Umbilical cord (tissue), 2 donors: ENCODE data around the gene IRF8. TPM values are rescaled to one million over a fixed set of nuclear protein-coding genes. Genes with fewer than 3 reads are reported as not detected.

Source experiments
- DNase-seq: peaks from one replicate; pipeline ENCODE4 v3.0.0-alpha.2; 2015; ENCODE audit warnings: low spot score
- total RNA-seq: library from RNA; depleted of rRNA; stranded (reverse); fragments of >200 nt; gene quantifications from one replicate; pipeline ENCODE4 v1.2.3, GENCODE V29; 2014; ENCODE audit warnings: low replicate concordance; ENCODE audit not compliant: insufficient read depth

IRF8 gene
- total RNA-seq, 1 donor from 2014 or later: 19.5 TPM

DNA sequence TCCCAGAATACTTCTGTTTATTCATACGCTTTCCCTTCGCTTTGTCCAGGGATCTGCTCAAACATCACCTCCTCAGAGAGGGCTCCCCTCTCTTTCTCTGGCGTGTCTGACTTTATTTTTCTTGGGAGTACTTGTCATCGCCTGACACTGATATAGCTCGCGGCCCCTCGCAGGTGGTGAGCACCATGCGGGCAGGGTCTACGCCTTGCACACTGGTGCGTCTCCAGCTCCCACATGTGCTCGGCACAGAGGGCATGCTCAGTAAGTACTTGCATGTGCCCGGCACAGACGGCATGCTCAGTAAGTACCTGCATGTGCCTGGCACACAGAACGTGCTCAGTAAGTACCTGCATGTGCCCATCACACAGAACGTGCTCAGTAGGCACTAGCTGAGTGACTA, 57.5 kb downstream of the IRF8 start:
- DNase-seq: no peak

DNA sequence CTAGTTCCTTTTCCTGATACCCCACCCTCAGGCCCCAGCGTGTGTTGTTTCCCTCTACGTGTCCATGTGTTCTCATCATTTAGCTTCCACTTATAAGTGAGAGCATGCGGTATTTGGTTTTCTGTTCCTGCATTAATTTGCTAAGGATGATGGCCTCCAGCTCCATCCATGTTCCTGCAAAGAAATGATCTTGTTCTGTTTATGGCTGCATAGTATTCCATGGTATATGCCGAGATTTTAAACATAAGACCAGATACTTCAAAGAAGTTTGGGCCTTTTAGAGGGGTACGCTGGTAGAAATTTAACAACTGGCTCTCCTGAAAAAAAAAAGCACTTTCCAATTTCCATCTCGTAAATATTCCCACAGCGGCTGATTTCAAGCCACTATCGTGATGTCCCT, 59.8 kb downstream of the IRF8 start:
- DNase-seq: no peak

DNA sequence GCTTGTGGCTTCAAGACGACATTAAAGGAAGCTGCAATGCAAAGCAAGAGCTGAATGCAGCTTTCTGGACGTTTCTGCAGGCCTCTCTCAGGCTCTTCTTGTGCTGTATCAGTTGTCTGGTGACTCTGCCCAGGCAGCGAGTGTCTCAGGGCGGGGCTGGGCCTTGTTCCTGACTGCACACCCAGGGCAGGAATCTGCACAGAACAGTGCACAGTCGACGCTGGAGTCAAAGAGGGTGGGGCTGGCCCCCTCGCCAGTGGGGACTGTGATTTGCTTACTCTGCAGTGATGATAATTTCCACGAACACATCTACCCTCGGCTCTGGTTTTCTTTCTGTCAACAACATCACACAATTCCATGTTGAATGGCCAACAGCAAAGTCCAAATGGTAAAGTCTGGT, 60.7 kb downstream of the IRF8 start:
- peak; percentile 33 for DNase-seq

GRCh38 chr16:85960486-85961046, 61.6 kb downstream of the IRF8 start:
- no peak for DNase-seq

DNA sequence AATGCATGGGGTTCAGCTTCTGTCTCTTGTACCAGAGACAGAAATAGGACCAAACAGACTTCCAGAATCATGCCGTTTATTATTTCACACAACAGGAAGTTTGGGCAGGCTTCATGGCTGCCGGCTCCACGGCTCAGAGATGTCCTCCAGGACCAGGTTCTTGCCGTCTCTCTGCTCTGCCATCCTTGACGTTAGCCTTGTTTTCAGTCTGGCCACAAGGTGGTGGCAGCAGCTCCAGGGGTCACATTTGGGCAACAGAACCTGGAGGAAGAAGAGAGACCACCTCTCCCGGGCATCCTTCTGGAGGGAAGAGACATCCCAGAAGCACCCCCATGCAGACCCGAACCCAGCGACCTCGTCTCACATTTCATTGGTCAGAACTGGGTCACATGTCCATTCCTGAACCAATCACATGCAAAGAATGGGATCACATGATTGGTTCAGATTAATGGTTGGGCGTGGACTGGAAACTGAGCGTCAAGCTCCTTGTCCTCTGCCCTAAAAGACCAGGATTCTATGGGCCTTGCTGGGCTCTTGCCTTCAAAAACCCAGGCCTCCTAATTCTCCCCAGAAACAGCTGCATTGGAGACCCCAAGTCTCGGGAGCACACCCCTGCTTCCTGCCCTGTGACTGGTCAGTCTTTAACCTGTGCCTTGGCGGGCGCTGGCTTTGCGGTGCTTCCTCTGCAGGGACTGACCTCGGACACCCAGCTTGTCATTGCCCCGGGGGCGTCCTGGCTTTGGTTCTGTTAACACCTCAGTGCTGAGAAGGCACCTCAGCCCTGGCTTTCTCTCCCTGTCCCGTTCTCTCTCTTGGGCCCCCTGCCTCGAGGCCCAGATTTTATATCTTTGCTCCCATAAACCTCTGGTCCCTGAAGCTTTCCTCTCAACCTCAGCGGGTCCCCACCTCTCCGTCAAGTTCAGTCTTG, 63.3 kb downstream of the IRF8 start:
- DNase-seq: no peak

DNA sequence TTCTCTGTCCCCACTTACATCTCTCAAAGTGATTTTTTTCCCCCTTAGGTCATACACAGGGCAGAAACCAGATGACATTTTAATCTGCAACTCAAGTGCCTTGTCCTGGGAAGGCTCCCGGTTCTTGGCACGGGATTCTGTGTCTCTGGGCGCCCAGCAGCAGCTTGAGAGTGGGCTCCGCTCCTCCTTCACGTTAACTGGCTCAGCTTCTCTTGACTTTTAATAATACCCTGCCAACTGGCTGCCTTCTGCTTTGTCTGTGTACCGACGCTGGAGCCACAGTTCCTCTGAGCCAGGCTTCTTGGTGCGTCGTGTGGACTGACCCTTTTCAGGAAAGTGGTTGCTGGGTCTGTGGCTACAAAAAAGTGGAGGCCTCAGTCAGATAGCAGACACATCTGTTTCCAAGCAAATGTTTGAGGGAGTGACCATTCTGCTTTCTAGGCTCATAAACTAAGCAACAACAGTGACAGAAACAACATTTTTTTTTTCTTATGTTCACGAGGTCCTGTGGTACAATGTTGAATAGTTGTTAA, 64.9 kb downstream of the IRF8 start:
- DNase-seq: peak; percentile 87

DNA sequence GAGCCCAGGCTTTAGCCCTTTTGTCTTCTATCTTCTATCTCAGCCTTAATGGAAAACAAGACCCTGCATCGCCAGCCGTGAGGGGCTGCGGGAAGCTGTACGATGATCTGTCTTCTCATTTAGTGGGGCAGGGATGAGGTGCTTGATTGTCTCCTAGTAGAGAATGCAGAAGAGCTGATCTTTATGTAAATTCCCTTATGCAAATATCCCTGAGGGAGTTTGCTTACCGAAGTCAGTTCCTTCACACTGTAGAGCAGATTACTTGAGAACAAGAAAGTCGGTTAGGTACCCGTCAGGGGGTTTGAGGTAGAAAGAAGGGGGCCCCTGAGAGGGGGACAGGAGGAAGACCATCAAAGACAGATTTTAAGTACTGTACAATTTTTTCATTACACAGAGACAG, 66.2 kb downstream of the IRF8 start:
- DNase-seq: no peak

- no peak for DNase-seq
These were observed 68.1 kb downstream of the IRF8 start for GRCh38 chr16:85967111-85967510.

DNA sequence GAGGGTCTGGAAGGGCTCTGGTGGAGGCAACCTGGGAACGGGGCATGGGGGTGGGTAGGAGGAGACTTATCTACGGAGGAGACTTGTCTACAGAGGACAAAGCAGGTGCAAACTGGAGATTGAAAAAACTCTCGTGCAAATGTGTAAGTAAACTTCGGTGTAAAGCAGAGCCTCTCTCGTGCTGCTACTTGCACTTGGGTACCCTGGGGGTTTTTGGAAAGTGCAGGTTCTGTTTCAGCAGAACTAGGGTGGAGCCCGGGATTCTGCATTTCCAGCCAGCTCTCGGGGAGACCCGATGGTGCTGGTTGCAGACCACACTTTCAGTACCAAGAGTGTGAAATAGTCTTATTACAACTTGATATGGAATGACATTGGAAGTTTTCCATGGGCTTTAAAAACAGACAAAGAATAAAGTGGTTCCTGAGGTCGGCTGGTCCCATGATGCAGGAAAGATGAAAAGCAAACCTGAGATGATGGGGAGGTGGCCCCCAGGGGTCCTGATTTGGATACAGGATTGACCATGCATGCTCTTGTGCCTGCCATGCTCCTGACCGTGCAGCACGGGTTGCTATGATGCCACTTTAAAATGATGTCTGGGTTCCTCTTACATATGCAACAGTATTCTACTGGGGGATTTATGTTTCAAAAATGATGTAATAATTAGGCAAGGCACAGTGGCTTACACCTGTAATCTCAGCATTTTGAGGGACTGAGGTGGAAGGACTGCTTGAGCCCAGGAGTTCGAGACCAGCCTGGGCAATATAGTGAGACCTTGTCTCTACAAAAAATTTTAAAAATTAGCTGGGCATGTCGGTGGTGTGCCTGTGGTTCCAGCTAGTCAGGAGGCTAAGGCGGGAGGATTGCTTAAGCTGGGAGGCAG, 69.3 kb downstream of the IRF8 start:
- DNase-seq: no peak

DNA sequence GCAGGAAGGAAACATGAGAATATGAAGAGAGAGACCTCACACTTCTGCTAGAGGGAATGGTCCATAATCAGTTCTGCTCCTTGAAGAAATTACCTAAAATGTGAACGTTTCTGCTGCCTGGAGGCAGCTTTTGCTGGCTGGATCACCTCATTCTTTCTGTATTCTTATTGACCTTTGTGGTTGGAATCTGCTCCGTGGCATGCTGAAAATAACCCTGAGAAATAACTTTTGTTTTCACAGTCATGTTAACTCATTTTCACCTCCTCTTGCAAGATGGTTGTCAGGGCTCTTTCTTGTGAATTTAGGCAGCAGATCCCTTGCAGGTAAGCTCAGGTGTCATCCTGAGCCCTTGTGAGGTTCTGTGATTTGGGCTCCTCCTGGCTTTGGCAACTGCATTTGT, 70.2 kb downstream of the IRF8 start:
- no peak for DNase-seq

- DNase-seq: peak; percentile 40
These were observed 70.6 kb downstream of the IRF8 start for GRCh38 chr16:85969591-85969990.

DNA sequence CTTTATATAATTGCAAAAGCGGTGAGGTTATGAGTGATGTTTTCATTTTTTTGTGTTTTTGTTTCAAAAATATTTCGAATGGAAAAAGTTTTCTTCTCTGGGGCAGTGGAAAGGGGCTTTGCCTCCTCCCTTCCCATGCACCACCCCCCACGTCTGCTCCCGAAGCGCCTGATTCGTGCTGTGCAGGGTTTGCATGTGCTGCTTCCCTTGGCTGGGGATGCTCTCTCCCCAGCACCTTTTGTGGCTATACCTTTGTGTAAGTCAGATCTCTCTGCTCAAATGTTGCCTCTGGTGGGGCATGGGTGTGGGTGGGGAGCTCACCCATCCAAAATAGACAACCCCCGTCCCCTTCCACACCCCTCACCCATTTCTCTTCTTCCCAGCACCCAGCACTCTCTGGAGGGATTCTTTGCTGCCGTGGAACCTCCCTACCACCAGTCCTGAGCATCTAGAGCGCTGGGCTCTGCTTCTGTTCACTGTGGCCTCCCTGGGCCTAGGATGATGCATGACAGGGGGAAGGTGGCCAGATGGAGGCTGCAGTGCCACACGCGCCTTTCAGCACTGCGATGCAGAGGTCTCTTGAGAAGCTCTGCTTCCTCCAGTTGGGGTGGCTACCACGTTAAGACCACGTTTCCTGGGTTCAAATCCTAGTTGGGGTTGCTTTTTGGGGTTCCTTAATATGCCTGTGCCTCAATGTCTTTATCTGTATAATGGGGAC, 71.2 kb downstream of the IRF8 start:
- DNase-seq: no peak

DNA sequence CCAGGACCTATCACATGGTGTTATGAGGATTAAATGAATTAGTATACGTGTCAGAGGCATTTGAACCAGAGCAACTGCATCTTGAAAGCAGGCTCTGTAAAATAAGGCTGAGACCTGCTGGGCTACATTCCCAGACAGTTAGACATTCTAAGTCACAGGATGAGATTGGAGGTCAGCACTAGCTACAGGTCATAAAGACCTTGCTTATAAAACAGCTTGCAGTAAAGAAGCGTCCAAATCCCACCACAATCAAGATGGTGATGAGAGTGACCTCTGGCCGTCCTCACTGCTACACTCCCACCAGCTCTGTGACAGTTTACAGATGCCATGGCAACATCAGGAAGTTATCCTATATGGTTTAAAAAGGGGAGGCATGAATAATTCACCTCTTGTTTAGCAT, 71.8 kb downstream of the IRF8 start:
- DNase-seq: peak; percentile 57

Other genes with a start within 250 kb of the IRF8 start
- gene GINS2, start 210.2 kb upstream of the IRF8 start, total RNA-seq: 1.2 TPM
- 11.3 TPM for gene C16orf74, start 148.1 kb upstream of the IRF8 start, total RNA-seq
- 13.5 TPM for gene EMC8, start 99.6 kb upstream of the IRF8 start, total RNA-seq
- 180 TPM for gene COX4I1, start 99.5 kb upstream of the IRF8 start, total RNA-seq